Putamen (tissue), 1 donor: ENCODE results near the gene SPINK14.

Source experiments
- DNase-seq: peaks from one replicate; pipeline ENCODE4 v3.0.0-alpha.2; 2016; ENCODE audit warnings: low spot score

The SPINK14 gene

DNA sequence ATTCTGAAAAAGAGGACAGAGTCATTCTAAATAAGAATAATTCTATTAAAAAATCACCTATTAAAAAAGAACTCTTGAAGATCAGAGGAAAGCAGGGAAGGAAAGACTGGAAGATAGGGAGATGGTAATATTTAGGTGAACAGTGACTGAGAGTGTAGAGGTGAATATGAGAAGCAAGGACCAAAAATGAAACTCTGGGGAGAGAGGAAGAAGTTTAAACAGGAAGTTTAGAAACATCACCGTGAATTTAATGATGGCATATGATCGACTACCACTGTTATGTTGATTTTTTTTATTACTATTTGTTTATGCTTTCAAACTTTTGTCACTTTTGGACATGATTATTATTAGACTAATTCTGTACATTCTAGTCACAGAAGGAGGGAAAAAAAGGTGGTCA is 32.8 kb downstream of the SPINK14 start:
- no peak for DNase-seq

DNA sequence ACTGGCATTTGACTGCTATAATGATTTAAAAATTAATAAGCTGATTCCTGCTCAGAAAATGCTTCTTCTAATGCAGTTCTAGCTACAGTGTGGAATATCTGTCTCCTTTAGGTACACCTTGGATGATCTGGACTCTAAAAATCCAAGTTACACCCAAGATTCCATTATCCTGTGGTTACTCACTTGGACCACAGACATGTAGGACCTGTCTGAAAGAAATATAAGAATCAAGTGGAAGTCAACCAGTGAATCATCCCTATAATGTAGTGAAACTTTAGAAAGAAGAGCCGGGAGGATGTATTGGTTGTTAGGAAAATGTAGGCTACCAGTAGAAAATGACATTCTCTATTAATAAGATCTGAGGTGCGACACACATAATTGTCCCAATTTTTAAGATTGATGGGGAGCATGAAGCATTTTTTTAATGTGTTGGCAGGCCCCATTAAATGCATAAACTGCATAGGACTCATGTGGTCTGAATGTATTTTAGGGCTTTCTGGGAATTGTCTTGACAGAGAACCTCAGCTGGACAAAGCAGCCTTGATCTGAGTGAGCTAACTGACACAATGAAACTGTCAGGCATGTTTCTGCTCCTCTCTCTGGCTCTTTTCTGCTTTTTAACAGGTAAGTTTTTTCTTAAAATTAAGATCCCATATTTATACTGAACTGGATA is 34.3 kb downstream of the SPINK14 start, which contains the start of gene SPINK6:
TSS of gene SPINK6 (plus strand) at position 512 of the 673 bp plus-strand sequence. CDS start at position 567, 55 bp downstream.
- DNase-seq, result no peak

DNA sequence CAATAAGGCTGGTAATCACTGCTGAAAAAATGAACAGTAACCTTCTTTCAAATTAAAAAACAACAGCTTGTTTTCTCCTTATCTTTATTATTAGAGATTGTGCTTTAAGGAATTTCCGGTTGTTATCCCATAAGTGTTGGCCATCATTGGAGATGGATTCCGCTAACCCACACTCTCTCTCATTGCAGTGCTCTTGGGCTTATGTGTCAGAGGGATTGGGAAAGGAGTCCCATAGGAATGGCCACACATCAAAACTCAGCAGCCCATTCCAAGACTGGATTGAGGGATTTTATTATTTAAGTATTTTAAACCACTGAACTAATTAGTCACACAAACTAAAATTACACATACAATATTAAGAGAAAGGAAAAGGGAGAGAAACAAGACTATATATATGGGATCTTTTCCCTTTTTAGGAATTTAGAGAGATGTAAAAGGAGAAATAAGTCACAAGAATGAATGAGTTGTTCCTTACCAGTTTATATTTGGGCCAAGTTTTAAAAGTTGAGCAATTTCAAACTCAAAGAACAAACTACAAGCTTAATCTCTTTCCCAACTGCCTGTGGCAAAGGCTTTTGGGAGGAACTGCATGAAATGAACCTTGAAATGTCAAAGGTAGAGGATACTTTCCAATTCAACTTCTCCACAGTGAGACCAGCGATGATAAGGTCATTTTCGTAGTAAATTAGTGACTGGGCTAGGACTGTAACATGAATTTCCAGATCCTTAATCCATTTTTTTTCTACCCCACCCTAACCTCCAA is 36.9 kb downstream of the SPINK14 start:
- DNase-seq, result no peak

DNA sequence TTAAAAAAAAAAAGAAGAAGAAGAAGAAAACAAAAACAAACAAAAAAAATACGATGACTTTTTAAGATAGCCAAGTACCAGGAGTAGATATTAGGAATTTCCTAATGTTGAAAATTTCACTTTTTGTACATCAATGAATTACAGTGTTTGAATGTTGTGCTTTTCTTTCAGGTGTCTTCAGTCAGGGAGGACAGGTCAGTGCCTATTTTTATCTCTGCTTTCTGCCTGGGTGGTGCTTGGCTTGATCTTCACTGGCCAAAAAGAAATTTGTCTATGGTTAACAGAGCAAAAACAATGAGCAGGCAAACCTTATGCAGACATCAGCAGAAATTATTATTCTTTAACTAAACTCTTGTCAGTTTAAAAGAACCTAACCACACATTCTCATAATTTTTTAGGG is 37.5 kb downstream of the SPINK14 start:
- DNase-seq, result no peak

DNA sequence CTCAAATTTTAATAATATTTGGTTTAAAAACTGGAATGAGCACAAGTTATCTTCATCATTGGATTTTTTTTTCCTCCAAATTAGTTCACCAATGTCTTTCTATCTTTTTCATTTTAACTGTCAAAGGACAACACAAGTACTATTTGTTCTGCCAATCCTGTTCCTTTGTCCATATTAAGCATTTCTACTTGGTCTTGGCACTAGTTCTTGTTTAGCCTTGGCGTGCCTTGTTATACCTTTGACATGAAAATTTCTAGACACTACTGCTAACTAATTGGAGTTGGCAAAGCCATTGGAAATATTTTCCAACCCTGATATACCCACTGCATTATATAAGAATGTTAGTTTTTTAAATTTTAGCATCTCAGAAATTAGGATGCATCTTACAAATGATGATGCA is 38.3 kb downstream of the SPINK14 start:
- DNase-seq, result peak; percentile 3

DNA sequence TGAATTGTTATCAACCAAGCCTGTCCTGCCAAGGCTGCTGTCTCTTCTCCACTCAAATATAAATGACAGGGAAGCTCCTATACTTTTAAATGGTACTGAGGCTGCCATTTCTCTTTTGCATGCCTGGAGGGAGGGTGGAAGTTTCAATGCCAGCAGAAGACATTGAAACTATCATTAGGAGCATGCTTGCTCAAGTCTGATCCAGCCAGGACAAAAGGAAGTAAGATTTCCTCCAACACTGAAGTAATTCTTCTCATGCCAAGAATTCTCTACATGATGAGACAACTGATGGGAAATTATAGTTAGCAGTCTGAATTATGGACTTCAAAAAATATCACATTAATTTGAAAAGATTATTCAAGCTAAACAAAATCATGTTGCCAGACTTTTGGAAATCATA is 39.9 kb downstream of the SPINK14 start:
- DNase-seq, result no peak

DNA sequence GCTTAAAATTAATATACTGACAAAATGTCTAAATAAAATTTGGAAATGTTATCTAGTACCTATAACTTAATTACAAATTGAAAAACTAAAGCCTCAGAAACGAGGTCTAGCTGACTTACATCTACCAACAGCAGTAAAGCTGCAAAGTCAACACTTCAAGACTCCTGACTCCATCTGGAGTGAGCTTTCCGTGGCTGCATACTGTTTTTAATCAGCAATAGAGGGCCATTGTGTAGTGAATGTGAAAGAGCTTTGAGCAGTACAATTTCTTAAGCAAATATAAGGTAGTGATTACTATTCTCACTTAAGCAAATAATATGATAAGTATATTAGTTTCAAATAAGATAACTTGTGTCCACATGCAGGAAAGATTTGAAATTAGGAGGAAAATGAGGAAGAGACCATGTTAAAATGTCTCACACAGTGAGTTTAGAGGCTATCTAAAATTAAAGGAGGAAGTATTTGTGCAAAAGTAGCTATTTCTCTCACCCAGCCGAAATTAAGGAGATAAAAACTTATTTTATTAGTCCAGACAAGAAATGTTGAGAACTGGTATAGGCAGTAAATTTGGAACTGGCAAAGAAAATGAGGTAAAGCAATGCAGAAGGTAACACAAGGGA is 40.9 kb downstream of the SPINK14 start:
- no peak for DNase-seq

DNA sequence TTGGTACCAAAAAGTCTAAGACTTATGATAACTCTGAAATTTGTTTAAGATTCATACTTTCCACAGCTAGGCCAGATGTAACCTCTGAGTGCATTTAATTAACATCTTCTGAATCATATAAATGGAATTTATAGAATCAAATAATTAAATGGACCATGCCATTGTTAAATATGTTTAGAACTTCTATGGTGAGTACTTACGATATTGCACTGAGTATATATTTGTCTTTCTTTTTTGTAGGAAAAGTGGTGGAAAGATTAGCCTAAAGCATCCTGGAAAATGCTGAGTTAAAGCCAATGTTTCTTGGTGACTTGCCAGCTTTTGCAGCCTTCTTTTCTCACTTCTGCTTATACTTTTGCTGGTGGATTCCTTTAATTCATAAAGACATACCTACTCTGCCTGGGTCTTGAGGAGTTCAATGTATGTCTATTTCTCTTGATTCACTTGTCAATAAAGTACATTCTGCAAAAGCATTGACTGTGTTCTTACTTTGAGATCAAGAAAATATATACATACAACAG is 46.4 kb downstream of the SPINK14 start:
- no peak for DNase-seq

DNA sequence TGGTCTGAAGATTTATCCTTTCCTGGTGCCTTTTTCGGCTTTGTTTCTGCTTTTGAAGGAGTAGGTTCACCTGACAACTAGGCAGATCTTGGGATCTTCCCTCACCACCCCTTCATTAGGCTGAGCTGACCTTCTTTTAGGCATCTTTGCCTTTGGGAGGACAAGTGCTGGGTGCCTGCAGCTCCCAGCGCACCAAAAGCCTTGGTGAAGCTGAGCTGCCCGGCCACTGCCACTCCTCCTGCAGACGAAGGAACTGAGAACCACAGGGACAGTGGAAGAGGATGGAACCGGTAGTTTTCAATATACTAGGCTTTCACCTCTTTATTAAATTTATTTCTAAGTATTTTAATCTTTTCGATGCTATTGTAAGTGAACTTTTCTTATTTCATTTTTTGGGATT is 53.2 kb downstream of the SPINK14 start:
- DNase-seq, result no peak

DNA sequence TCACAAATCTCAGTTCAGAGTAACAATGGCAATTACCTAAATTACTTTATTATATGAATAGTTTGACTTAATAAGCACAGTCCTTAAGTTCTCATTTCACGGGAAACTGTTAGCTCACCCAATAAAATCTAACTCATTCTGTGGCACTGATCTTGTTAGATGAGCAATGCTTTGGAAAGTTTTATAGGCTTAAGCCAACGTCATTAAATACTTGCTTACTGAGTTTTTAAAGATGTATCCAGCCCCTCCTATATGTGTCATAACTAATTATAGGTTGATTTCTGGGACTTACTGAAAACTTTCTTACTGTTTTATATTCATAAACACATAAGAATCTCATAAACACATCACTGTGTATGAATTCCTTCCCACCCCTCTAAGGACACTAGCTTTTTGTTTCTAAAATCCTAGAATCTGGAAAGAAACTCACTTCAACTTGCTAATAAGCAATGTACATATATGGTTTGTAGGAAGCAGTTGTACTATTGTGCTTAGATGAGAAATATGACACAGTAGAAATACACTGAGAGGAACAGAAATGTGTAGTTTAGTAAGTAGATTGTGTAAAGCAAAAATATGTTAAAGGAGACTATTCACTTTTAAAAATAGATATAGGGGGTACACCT is 55.9 kb downstream of the SPINK14 start:
- no peak for DNase-seq
